Measurements from ENCODE around the gene PLXDC2. TPM values are rescaled to one million over a fixed set of nuclear protein-coding genes. Genes with fewer than 3 reads are reported as not detected.

Gene PLXDC2
- total RNA-seq, 1 experiment from 2014 or later, result 0.20 TPM

DNA sequence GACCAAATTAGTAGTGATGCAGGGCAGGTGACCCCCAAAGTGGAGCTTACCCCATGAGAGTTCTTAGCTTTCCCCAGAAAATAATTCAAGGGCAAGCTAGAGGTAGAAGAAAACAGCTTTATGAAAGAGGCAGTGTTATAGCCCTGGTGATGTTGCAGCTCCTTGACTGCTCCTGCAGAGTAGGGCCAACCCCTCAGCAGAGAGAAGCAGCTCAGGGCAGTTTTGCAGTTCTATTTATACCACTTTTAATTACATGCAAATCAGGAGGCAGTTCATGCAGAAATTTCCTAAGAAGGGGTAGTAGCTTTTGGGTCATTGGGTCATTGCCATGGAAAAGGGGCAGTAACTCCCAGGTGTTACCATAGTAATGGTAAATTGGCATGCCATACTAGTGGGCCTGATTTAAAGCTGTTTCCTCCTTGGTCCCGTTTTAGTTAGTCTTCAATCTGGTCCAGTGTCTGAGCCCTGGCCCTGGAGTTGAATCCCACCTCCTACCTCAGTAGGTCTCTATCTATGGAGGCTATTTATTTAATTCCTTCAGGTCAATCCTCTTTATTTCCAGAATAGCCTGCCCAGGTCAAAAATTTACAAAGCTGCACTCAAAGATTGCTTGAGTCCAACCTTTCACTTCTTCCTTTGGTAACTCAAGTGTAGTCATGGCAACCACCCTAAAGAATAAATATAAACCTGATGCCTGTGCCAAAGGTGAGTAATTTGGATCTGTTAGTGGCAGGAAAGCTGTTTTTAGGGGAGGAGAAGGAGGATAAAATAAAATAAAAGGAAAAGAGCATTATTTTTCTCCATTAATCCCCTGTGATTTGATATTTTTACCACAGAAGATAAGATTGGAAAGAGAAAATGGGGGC is 29.5 kb downstream of the PLXDC2 start:
- ChIA-PET POLR2A (no interaction called here), CTCF (no interaction called here), RAD21 (ENCODE audit: low non-redundant PET in 1 of 2, low total read pairs in 2 of 2, uncharacterized antibody in 2 of 2, unreplicated experiment in 2 of 2) (no interaction called here)
- Histone ChIP-seq H3K9ac (ENCODE audit: low read length) (no peak overlapping the region), H3K79me2 (ENCODE audit: insufficient read depth, low read length) (no peaks in the 10 kb centered on the region), H3K4me3 (replicated peaks in 1 of 2; ENCODE audit: low read depth in 1 of 2, low read length in 2 of 2) (no peak overlapping the region), H3K4me1 (ENCODE audit: control insufficient read depth in 1 of 2, insufficient read depth in 2 of 2, low read length in 2 of 2) (no peaks in the 10 kb centered on the region; a peak in 1 of 4 replicates), H3K9me3 (ENCODE audit: control insufficient read depth in 1 of 2, insufficient read depth in 1 of 2, low read depth in 1 of 2, low read length in 2 of 2) (peaks cover 0 to 19% of the 10 kb centered on the region in 2 experiments; a peak in 2 of 4 replicates), H3K36me3 (ENCODE audit: control insufficient read depth in 1 of 2, insufficient read depth in 2 of 2, low read length in 2 of 2) (no peaks in the 10 kb centered on the region), H3K27me3 (ENCODE audit: insufficient read depth, low read length) (no peaks in the 10 kb centered on the region), H4K20me1 (ENCODE audit: insufficient read depth) (no peaks in the 10 kb centered on the region), H3K4me2 (ENCODE audit: low read length) (no peak overlapping the region), H3K27ac (ENCODE audit: low read depth, low read length) (no peak overlapping the region), H2AFZ (ENCODE audit: low read depth, low read length, poor library complexity, severe bottlenecking) (no peak overlapping the region), H3K9me2 (ENCODE audit: insufficient read depth) (no peaks in the 10 kb centered on the region)
- intact Hi-C loops (cut with micrococcal nuclease), result no loop called here
- no peak for TF ChIP-seq SIN3A (IDR thresholded peaks at IDR 0.05; ENCODE audit: low read depth)
- no peak for TF ChIP-seq EZH2 (IDR thresholded peaks at IDR 0.05)
- TF ChIP-seq, protein P1, sequence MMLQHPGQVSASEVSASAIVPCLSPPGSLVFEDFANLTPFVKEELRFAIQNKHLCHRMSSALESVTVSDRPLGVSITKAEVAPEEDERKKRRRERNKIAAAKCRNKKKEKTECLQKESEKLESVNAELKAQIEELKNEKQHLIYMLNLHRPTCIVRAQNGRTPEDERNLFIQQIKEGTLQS (IDR thresholded peaks at IDR 0.05), result no peak
- TF ChIP-seq ELF1 (IDR thresholded peaks at IDR 0.05; ENCODE audit: borderline replicate concordance, low read depth), result no peak
- TF ChIP-seq RAD21 (IDR thresholded peaks at IDR 0.05; ENCODE audit: low read depth), result no peak
- TF ChIP-seq, protein P2, sequence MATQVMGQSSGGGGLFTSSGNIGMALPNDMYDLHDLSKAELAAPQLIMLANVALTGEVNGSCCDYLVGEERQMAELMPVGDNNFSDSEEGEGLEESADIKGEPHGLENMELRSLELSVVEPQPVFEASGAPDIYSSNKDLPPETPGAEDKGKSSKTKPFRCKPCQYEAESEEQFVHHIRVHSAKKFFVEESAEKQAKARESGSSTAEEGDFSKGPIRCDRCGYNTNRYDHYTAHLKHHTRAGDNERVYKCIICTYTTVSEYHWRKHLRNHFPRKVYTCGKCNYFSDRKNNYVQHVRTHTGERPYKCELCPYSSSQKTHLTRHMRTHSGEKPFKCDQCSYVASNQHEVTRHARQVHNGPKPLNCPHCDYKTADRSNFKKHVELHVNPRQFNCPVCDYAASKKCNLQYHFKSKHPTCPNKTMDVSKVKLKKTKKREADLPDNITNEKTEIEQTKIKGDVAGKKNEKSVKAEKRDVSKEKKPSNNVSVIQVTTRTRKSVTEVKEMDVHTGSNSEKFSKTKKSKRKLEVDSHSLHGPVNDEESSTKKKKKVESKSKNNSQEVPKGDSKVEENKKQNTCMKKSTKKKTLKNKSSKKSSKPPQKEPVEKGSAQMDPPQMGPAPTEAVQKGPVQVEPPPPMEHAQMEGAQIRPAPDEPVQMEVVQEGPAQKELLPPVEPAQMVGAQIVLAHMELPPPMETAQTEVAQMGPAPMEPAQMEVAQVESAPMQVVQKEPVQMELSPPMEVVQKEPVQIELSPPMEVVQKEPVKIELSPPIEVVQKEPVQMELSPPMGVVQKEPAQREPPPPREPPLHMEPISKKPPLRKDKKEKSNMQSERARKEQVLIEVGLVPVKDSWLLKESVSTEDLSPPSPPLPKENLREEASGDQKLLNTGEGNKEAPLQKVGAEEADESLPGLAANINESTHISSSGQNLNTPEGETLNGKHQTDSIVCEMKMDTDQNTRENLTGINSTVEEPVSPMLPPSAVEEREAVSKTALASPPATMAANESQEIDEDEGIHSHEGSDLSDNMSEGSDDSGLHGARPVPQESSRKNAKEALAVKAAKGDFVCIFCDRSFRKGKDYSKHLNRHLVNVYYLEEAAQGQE (IDR thresholded peaks at IDR 0.05; ENCODE audit: low read depth), result no peak
- TF ChIP-seq JUND (IDR thresholded peaks at IDR 0.05), result no peak
- TF ChIP-seq, protein P3, sequence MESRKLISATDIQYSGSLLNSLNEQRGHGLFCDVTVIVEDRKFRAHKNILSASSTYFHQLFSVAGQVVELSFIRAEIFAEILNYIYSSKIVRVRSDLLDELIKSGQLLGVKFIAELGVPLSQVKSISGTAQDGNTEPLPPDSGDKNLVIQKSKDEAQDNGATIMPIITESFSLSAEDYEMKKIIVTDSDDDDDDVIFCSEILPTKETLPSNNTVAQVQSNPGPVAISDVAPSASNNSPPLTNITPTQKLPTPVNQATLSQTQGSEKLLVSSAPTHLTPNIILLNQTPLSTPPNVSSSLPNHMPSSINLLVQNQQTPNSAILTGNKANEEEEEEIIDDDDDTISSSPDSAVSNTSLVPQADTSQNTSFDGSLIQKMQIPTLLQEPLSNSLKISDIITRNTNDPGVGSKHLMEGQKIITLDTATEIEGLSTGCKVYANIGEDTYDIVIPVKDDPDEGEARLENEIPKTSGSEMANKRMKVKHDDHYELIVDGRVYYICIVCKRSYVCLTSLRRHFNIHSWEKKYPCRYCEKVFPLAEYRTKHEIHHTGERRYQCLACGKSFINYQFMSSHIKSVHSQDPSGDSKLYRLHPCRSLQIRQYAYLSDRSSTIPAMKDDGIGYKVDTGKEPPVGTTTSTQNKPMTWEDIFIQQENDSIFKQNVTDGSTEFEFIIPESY (IDR thresholded peaks at IDR 0.05; ENCODE audit: extremely low read depth, insufficient replicate concordance, low read length), result no peak
- no peak for ATAC-seq
- BruUV-seq (replicated peaks), result no TSS peak
- no peak for DNase-seq (ENCODE audit: low read depth, low spot score)

Data from HCT116 (cell line).